ENCODE measurements around the gene SLC25A48.
"Not testable (repeated sequence)": the region's sequence is repeated elsewhere in the genome, so short reads cannot be mapped to it uniquely, and the experiment has no call there.

SLC25A48 gene

DNA sequence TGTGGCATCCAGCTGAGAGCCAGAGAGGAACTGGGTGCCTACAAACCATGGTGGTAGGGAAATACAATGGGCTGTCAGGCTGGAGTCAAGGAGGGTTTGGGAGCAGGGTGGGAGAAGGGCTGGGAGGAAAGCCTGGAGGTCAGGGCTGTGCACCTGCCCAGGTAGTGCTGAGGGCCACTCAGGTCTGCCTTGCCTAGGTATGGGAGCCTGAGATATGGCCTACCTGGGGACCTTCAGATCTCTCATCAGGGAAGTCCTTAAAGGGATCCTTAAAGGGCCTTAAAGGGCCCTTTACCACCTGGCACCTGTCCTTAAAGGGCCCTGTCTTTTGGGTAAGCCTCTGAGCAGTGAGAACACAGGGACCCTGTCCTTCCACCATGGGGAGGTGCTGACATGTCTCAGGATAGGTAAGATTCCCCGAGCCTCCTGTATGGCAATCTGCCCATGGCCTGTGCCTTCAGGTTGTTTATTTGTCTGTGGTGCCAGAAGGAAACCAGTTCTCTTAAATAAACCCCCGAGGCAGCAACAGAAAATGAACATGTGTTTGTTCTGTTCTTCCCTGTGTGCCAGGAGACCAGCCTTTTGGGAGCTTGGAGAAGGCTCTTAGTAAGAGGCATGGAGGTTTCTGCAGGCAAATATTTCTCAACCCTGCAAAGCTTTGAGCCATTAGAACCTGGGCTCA is 23.3 kb downstream of the SLC25A48 start:
- no peak for DNase-seq (ENCODE audit: low read depth)

DNA sequence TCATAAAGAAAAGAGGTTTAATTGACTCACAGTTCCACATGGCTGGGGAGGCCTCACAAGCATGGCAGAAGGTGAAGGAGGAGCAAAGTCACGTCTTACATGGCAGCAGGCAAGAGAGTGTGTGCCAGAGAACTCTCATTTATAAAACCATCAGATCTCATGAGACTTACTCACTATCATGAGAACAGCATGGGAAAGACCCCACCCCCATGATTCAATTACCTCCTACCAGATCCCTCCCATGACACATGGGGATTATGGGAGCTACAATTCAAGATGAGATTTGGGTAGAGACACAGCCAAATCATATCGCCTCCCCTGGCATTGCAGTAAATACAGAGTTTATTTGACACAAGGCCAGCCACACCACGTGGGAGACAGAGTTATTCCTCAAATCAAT is 24.7 kb downstream of the SLC25A48 start:
- not testable (repeated sequence) for DNase-seq (ENCODE audit: low read depth)

DNA sequence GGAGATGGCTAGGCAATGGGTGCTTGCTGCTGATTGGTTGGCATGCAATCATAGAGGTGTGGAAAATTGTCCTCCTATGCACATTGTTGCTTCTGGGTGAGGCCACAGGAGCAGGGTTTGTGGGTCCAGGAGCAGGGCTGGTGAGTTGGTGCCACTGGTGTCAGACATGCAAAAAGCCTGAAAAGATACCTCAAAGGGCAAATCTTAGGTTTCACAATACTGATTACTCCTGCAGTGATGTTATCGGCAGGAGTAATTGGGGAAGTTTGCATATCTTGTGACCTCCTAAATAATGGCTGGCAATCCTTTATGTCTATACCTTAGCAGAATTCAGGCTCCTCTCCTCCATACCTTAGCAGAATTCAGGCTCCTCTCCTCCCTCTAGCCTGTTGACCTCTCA is 25.2 kb downstream of the SLC25A48 start:
- DNase-seq (ENCODE audit: low read depth), result no peak

DNA sequence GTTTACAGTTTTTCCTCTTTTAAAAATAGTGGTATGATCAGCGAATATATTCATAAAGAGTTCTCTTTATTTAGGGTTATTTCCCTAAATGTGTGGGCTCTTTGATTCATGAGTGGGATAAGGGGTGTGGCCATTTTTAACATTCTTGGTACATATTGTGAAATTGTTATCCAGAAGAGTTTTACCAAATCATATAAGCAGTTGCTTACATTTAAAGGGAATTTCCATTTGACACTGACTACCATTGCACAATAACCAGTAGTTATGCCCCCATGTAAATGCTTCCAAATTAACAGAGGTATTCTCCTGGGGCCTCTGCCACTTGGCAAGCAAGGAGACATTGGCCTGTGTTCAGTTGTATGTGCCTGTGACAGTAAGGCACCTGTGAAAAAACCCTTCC is 27.2 kb downstream of the SLC25A48 start:
- no peak for DNase-seq (ENCODE audit: low read depth)

DNA sequence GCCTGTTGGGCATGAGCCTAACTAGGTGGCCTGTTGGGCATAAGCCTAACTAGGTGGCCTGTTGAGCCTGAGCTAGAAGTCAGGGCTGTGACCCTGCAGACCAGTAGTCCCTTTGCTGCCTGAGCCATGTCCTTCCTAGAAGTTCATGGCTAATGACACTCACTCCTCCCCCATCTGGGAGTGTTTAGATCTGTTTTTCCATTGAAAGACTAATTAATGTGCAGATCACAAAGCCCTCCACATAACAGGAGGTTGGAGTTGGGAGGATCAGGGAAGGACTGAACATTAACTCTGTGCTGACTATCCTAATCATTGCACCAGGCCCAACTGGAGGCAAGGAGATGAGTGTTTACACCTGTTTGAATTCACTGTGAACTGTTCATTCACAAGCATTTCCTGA is 27.6 kb downstream of the SLC25A48 start:
- no peak for DNase-seq (ENCODE audit: low read depth)

DNA sequence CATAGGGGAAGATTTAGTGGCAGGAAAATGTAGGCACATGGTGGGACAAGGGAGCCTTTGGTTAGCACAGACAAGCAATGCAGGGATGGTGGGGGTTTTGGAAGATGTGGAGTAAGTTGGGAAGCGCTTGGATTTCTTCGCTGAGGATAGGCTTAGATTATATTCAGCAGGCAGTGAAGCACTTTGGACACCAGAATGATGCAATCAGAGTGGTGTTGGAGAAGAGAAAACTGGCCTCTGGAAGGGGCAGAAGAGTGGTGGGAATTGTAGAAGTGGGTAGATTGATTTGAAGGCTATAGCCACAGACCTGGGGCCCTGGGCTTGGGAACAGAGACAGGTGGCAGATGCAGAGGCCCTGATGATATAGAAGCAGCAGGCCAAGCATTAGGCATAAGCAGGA is 28.3 kb downstream of the SLC25A48 start:
- DNase-seq (ENCODE audit: low read depth), result no peak

DNA sequence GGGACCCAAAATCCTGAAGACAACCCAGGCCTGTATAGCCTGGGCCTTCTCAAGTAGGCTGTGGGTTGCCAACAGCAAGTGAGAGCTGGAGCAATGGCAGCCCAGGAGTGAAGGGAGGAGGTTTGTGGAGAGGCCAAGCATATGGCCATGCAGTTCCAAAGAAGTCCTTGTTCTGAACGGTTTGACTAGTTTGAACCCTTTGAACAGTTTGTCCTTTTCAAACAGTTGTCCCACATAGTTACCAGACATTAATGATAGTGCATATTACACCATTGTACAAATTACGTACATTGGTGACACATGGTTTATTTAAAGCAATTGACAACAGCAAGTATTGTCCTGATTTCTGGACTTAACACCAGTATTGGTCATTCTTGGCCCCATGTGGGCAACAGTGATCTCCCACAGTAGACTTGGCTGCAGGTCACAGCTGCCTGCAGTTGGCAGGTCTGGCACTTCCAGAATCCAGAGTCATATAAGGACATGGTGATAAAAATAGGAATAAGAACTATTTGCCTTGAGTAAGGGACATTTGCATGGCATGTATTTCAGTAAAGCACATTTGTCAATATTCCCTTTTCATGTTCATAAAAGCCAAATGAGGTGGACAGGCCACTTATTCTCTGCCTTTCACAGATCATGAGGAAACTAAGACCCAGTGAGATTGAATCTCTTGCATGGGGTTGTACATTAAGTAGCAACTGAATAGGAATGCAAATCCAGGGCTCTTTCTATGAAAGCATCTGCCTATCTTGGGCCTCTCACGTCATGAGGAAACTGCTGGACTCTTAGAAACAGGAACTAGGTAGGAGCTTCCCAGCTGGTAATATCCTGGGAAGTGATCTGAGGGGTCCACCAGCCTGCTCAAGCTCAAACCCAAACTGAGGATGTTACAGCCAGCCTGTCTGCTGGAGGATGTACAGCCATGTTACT is 30.3 kb downstream of the SLC25A48 start:
- DNase-seq (ENCODE audit: low read depth), result no peak

DNA sequence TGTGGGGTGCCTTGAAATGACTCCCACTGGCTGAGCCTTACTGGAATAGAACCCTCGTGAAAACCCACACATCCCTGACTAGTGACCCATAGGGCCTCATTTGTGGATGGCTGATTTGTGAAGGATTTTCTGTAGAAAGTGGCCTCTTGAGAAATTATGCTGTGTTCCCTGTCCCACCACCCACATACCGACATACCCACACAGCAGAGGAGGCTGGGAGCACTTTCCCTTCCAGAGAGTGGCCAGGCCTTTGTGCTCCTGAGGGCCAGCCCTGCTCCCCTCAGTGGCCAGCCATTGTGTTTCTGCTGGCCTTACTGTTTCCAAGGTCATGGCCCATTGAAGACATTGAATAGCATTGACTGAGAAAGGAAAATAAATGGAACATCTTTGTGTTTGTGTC is 31.6 kb downstream of the SLC25A48 start:
- no peak for DNase-seq (ENCODE audit: low read depth)

DNA sequence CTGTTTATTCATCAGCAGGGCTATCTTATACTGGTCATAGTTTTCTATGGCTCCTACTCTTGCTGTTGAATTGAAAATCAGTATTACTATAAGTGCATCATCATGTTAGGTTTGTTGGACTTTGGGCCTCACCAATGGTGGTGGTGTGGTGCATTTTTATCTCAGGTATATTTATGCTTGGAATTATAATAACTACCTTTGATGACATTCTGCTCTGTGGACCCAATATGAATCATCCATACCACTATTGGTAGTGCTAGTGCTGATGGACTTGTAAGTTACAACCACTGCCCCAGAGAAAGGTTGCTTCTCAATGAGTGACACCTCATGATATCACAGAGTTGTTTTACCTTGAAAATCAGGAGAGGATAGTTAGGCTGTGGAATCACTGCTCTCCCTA is 33.1 kb downstream of the SLC25A48 start:
- DNase-seq (ENCODE audit: low read depth), result no peak

DNA sequence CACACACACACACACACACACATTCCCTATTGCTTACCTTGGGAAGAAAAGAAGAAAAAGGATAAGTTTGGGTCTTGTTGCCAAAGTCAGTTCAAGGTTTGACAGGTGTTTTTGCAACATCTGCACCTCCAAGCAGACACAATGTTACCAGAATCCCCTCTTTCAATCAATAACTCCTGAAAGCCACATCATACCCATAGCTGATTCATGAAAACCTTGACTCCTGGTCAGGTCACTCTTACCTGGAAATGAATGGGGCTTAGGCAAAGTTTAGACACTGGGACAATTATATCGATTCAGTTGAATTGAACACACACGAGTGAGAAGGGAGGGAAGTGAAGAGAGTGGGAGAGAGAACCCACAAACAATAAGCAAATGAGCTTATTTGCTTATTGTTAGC is 34.2 kb downstream of the SLC25A48 start:
- no peak for DNase-seq (ENCODE audit: low read depth)

DNA sequence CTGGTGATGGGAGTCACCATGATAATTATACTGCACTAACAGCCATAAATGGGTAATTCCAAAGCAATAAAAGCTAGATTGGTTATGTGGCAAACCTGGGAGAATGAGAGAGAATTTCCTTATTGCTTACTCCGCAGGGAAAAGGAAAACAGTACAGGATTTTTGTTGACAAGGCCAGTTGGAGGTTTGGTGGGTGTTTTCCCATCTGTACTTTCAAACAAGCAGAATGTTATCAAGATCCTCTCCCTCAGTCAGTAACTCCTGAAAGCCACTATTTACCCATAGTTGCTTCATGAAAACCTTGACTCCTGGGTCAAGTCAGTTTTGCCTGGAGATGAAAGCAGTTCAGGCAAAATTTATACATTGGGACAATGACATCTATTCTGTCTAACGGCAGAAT is 34.8 kb downstream of the SLC25A48 start:
- DNase-seq (ENCODE audit: low read depth), result no peak

DNA sequence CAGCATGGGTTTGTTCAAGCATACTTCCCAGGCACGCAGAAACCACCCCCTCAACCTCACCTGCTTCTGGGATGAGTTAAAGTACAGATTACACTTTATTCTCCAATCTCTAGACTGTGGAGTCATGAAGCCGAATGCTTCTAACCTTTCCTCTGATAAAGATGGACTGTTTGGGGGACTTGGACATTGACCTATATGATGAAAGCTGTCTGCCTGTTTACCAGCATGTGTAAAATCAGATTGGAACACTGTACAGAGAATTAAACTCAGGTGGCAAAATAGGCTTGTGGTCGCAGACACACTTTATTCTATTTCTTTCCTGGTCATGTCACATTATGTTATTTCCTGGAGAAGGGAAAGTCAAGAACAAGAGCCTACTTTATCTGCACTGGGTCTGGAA is 35.5 kb downstream of the SLC25A48 start:
- no peak for DNase-seq (ENCODE audit: low read depth)

DNA sequence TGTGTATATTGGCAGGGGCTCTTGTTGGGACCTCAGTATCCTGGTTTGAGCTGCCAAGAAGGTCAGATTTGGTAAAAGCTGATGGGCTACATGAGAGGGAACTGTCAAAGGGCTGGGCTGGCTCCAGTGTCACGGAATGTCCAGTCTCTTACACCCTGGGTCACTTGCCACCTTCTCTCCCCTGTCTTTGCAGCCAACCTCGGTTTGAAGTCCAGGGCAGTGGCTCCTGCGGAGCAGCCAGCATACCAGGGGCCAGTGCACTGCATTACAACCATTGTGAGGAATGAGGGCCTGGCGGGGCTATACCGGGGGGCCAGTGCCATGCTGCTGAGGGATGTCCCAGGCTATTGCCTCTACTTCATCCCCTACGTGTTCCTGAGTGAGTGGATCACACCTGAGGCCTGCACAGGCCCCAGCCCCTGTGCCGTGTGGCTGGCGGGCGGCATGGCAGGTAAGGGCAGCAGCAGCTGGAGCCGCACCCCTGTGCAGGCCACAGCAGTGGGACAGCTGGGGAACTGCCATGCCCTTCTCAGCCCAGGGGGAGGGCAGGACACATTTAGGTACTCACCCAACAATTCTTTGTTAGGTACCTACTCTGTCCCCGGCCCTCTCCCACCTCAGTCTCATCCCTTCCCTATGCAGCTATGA is 36.9 kb downstream of the SLC25A48 start:
- DNase-seq (ENCODE audit: low read depth), result no peak

DNA sequence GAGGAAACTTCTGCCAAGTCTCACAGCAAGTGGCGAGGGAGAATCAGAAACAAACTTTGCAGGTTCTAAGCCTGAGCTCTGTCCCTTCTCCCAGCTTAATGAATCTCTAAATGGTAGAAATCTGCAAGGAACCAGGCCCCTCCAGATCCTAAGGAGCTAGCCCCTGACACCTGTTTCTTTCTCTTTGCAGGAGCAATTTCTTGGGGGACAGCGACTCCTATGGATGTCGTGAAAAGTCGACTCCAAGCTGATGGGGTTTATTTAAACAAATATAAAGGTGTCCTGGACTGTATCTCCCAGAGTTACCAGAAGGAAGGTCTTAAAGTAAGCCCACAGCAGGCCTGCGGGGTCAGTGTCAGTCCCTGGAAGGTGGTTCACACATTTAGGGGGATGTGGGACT is 39.4 kb downstream of the SLC25A48 start:
- no peak for DNase-seq (ENCODE audit: low read depth)

DNA sequence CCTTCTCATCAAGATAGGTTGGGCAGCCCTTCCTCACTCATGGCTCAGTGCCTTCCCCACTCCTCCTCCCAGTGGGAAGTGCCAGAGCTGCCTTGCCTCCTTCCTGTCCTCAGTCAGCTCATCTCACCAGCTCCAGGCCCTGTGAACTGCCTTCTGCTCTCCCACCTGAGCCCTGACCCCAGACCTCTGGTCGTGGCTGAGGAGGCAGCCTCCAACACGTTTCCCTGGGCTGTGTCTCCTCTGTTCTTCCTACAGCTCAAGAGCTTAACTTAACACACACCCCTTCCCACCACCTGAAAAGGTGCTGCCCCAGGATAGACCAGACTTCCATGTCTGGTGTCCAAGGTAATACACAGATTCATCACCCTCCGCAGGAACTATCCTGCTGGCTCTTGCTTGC is 40.0 kb downstream of the SLC25A48 start:
- DNase-seq (ENCODE audit: low read depth), result no peak

DNA sequence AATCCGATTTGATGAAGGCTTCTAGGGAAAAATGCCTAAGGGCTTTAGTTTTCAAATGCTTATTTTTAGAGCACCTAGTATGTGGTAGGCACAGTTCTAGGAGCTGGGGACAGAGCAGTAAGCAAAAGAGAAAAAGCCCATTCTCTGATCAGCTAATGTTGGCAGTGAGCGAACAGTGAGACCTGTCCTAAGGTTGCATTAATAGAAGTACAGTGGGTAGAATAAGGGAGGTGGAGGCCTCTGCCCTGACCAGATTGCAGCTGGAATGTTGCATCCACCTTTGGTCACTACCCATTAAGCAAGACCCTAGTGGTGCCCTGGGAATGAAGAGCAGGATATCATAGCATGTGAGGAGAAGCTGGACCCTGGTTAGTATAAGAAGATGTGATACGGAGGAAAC is 41.1 kb downstream of the SLC25A48 start:
- no peak for DNase-seq (ENCODE audit: low read depth)

DNA sequence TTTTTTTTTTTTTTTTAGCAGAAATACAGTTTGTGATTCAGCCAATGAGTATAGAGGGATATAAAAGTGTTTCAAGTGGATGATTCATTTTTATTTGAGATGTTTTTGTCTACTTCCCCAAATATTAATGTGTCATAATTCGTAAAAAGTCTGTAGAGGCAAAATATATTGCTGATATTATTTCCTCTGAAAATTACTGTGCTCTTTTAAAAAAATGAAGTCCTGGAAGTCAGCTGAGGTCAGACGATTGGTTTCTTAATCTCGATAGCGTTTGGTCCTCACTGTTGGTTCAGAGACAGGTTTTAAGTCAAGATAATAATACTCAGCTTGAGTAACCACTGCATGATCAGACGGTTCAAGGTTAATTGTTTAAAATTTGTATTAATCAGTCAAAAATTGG is 41.7 kb downstream of the SLC25A48 start:
- DNase-seq (ENCODE audit: low read depth), result no peak

DNA sequence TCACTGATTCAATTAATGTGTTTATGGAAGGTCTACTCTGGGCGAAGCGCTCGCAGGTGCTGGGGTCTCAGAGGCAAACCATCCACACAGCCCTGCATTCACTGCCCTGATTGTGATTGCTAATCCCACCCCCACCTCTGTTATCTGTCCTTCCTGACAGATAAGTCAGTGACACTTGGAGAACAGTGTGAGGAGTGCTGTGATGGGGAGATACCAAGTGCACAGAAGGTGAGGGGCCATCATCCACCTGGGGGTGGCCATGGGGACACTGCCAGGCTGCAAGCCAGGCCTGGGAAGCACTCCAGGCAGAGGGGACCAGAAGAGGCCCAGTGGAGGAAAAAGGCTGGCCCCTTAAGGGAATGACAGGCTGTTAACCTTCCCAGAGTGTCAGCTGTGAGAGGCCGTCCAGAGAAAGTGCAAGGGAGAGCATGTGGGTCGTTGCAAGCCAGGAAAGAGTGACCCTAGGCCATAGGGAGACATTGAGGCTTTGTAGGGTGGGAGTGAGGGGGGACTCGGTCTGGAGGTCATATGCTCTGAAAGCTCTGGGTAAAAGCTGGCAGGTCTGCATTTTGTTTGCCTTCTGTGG is 43.2 kb downstream of the SLC25A48 start:
- no peak for DNase-seq (ENCODE audit: low read depth)

DNA sequence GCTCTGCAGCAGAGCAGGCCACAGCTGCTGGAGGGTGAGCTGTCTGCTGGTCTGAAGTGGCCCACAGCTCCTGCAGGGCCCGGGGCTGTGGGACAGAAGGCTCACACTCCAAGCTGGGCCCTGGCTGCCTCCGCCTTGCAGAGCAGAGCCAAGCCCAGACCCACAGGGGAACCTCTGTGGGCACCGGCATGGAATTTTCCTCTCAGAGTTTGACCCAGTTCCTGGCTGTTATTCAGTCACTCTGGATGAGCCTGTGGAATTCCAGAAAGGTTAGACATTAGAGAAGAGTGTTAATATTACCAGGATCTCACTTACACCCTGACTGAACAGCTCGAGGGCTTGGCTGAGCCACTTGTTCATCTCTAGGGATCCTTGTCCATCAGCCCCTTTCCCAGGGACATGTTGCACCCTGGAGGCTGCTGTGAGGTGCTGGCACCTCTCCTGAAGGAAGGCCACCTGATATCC is 43.7 kb downstream of the SLC25A48 start:
- DNase-seq (ENCODE audit: low read depth), result no peak

DNA sequence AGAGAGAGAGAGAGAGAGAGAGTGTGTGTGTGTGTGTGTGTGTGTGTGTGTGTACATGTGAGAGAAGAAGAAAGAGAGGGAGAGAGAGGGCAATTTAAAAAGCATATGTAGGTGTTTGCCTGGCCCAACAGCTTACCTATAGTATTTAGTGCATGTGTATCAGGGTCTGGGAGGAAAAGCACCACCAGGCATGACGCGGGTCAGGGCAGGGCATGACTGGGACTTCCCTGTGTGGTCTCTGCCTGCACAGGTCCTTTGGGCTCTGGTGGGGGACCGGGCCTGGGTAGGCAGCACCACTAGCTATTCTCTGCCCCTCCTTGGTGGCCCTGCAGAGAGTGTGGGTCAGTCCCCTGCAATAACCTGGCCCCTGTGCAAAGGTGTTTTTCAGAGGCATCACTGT is 45.1 kb downstream of the SLC25A48 start:
- no peak for DNase-seq (ENCODE audit: low read depth)

DNA sequence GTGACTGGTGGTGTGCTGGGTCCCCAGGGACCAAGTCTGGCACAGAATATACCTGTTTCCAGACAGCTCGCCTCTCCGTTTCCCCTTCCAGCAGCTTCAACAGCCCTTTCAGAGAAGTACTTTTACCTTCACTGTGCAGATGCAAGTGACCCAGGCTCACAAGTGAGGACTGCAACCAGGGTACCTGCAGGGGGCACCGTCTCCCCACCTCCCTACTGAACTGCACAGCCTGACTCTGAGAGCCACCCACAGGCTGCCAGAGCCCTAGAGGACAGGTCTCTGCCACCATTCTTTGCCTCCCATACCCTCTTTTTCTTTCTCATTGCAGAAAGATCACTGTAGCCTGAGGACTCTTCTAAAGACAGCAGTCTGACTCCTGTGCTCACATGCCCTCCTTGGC is 45.8 kb downstream of the SLC25A48 start:
- no peak for DNase-seq (ENCODE audit: low read depth)

DNA sequence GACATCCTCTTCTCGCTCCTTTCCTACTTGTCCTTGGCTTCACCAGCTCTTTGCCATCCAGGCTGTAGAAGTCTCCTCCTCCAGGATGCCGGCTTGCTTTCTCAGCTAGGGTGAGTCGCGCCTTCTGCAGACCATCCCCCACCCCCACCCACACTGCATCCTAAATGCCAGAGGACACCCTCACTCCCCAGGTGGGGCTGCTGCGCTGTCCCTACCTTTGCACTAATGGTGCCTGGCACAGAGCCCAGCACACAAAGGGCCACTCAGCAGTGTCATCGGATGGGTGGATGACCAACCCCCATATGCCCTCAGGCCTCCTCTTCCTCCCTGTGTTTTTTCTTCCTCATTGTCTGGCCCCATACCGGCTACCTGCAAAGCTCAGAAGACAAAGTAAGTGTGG is 46.3 kb downstream of the SLC25A48 start:
- no peak for DNase-seq (ENCODE audit: low read depth)

DNA sequence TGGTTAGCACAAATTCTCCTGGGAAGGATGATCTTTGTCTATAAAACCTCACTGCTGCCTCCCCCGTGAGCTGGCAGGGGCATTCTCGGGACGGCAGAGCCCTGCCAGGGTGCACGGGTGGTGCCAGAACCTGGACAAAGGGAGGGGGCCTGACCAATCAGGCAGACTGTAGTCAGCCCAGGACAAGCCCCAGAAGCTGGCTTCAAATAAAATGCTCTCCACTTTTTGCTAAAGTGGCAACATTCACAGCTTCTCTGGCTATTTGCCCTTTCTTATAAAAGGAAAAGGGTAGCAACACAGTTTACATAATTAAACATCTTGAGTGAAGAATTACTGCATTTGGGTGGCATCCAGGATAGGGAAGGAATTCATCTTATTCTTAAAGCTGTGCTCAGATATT is 46.8 kb downstream of the SLC25A48 start:
- DNase-seq (ENCODE audit: low read depth), result no peak
